Measurements from ENCODE around the gene DGUOK.
"Not testable (repeated sequence)": the region's sequence is repeated elsewhere in the genome, so short reads cannot be mapped to it uniquely, and the experiment has no call there.

DGUOK gene

GRCh38 chr2:73931531-73932500 lies 5.1 kb downstream of the DGUOK start:
- H3K9ac ChIP-seq (ENCODE audit: low read length) = no peak overlapping the region
- H3K4me1 ChIP-seq (ENCODE audit: control insufficient read depth, insufficient read depth, low read length) = no peaks in the 10 kb centered on the region
- H3K36me3 ChIP-seq (ENCODE audit: control insufficient read depth, insufficient read depth, low read length) = peaks cover 3% of the 10 kb centered on the region
- no peak overlapping the region for H3K27ac ChIP-seq (ENCODE audit: low read depth, low read length)
- H3K27me3 ChIP-seq (ENCODE audit: control insufficient read depth, insufficient read depth, low read length) = no peaks in the 10 kb centered on the region
- no peak overlapping the region for H3K4me3 ChIP-seq (ENCODE audit: low read length)

DNA sequence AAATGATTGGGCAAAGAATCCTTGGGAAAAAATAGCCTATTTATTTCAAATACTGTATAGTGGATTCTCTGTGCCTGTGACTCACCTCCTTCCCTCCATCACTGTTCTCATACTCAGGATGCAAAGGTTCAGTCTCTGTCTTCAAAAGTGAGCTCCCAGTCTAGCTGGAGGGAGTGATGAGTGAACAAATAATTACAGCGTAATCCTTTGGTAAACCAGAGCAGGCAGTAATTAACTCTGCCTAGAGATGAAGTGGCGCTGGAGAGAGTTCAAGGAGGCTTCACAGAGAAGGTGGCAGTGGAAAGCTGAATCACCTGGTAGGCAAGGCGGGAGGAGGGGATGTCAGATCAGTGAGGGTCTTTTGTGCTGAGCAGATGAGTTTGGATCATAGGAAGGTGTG lies 6.5 kb downstream of the DGUOK start:
- no peak overlapping the region for H3K9ac ChIP-seq (ENCODE audit: low read length)
- H3K4me1 ChIP-seq (ENCODE audit: control insufficient read depth, insufficient read depth, low read length) = no peaks in the 10 kb centered on the region

GRCh38 chr2:73935641-73936040 lies 9.0 kb downstream of the DGUOK start:
- H3K4me1 ChIP-seq (ENCODE audit: control insufficient read depth, insufficient read depth, low read length) = no peaks in the 10 kb centered on the region
- no peak overlapping the region for H3K9ac ChIP-seq (ENCODE audit: low read length)

More for the DNA sequence above, 6.5 kb downstream of the DGUOK start:
- Histone ChIP-seq H3K4me3 (ENCODE audit: low read length) (no peak overlapping the region), H3K27me3 (ENCODE audit: control insufficient read depth, insufficient read depth, low read length) (no peaks in the 10 kb centered on the region), H3K27ac (ENCODE audit: low read depth, low read length) (no peak overlapping the region), H3K36me3 (ENCODE audit: control insufficient read depth, insufficient read depth, low read length) (peaks cover 9% of the 10 kb centered on the region)

DNA sequence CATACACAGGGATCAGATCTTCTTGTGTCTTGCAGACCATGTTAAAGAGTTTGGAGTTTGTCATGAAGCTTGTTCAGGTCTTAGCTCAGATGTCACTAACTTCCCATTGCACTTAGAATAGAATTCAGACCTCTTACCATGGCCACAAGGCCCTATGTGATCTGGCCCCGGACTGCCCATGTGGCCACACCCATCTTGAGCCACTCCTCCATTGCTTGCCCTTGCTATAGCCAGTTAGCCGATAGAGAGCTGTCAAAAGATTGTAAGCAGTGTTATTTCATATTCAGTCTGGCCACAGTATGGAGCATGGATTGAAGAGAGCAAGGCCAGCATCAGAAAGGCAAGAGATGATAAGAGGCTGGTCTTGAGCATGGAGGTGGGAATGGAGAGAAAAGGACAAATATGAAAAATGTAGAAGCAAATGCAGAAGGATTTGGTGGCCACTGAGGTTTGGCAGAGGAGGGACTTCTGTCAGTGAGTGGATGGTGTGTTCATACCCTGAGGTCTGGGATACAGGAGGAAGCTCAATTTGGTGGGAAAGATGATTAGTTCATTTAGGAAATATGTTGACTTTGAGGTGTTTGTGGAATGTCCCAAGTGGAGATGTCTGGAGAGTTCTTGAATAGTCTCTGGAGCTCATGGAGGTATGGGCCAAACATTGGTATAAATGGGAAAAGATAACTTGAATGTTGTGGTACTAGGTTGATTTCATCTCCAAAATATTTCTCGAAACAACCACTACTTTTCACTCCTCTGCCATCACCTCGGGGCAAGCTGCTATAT lies 10.6 kb downstream of the DGUOK start:
- Histone ChIP-seq H3K36me3 (ENCODE audit: control insufficient read depth, insufficient read depth, low read length) (peaks cover 11% of the 10 kb centered on the region), H3K27me3 (ENCODE audit: control insufficient read depth, insufficient read depth, low read length) (no peaks in the 10 kb centered on the region), H3K27ac (ENCODE audit: low read depth, low read length) (no peak overlapping the region), H3K4me3 (ENCODE audit: low read length) (no peak overlapping the region), H3K4me1 (ENCODE audit: control insufficient read depth, insufficient read depth, low read length) (no peaks in the 10 kb centered on the region), H3K9ac (ENCODE audit: low read length) (no peak overlapping the region)

More at GRCh38 chr2:73935641-73936040, 9.0 kb downstream of the DGUOK start:
- Histone ChIP-seq H3K27me3 (ENCODE audit: control insufficient read depth, insufficient read depth, low read length) (no peaks in the 10 kb centered on the region), H3K36me3 (ENCODE audit: control insufficient read depth, insufficient read depth, low read length) (peaks cover 11% of the 10 kb centered on the region), H3K4me3 (ENCODE audit: low read length) (no peak overlapping the region), H3K27ac (ENCODE audit: low read depth, low read length) (no peak overlapping the region)

- Histone ChIP-seq H3K4me1 (ENCODE audit: control insufficient read depth, insufficient read depth, low read length) (no peaks in the 10 kb centered on the region), H3K9ac (ENCODE audit: low read length) (no peak overlapping the region), H3K4me3 (ENCODE audit: low read length) (no peak overlapping the region), H3K27ac (ENCODE audit: low read depth, low read length) (no peak overlapping the region), H3K27me3 (ENCODE audit: control insufficient read depth, insufficient read depth, low read length) (no peaks in the 10 kb centered on the region), H3K36me3 (ENCODE audit: control insufficient read depth, insufficient read depth, low read length) (peaks cover 11% of the 10 kb centered on the region)
Measured at GRCh38 chr2:73937899-73938298, 11.2 kb downstream of the DGUOK start.

- Histone ChIP-seq H3K4me3 (ENCODE audit: low read length) (no peak overlapping the region), H3K4me1 (ENCODE audit: control insufficient read depth, insufficient read depth, low read length) (no peaks in the 10 kb centered on the region), H3K27me3 (ENCODE audit: control insufficient read depth, insufficient read depth, low read length) (no peaks in the 10 kb centered on the region), H3K9ac (ENCODE audit: low read length) (no peak overlapping the region), H3K36me3 (ENCODE audit: control insufficient read depth, insufficient read depth, low read length) (peaks cover 11% of the 10 kb centered on the region), H3K27ac (ENCODE audit: low read depth, low read length) (no peak overlapping the region)
Measured at GRCh38 chr2:73938718-73939352, 12.2 kb downstream of the DGUOK start.

DNA sequence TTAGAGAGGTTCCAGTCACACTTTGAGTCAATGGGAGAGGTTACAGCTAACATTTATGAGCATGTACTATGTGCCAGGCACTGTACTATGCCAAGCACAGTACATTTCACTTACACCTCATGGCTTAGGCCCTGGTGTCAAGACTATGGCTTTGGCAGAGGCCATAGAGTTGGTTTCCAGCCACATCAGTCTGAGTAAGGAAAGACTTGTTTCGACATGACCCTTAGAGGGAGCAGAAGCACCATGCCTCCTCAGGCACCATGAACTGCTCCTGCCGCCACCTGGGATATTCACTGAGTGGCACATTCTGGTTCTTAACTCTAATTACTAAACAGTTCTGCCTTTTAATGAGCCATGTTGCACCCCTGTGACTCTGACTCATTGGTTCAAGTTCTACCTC lies 12.7 kb downstream of the DGUOK start:
- H3K36me3 ChIP-seq (ENCODE audit: control insufficient read depth, insufficient read depth, low read length) = peaks cover 11% of the 10 kb centered on the region
- no peak overlapping the region for H3K27ac ChIP-seq (ENCODE audit: low read depth, low read length)
- H3K27me3 ChIP-seq (ENCODE audit: control insufficient read depth, insufficient read depth, low read length) = no peaks in the 10 kb centered on the region
- H3K4me3 ChIP-seq (ENCODE audit: low read length) = no peak overlapping the region
- no peaks in the 10 kb centered on the region for H3K4me1 ChIP-seq (ENCODE audit: control insufficient read depth, insufficient read depth, low read length)
- H3K9ac ChIP-seq (ENCODE audit: low read length) = no peak overlapping the region

DNA sequence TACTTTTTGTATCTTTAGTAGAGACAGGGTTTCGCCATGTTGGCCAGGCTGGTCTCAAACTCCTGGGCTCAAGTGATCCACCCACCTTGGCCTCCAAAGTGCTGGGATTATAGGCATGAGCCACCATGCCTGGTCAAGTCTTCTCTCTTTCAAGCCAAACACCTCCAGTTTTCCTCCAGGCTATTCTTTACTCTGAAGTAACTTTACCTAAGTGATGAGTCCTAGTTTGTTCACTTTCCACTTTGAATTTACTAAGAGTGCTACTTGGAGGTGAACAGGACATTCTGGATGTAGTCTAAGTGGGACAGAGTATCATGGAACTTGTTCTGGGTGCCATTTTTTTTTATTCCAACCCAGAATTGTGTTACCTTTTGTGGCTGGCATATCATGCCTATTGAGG lies 13.4 kb downstream of the DGUOK start:
- not testable (repeated sequence) for H3K4me3 ChIP-seq (ENCODE audit: low read length); H3K9ac ChIP-seq (ENCODE audit: low read length); H3K4me1 ChIP-seq (ENCODE audit: control insufficient read depth, insufficient read depth, low read length); H3K27ac ChIP-seq (ENCODE audit: low read depth, low read length); H3K27me3 ChIP-seq (ENCODE audit: control insufficient read depth, insufficient read depth, low read length)
- H3K36me3 ChIP-seq (ENCODE audit: control insufficient read depth, insufficient read depth, low read length) = peaks cover 11% of the 10 kb centered on the region

DNA sequence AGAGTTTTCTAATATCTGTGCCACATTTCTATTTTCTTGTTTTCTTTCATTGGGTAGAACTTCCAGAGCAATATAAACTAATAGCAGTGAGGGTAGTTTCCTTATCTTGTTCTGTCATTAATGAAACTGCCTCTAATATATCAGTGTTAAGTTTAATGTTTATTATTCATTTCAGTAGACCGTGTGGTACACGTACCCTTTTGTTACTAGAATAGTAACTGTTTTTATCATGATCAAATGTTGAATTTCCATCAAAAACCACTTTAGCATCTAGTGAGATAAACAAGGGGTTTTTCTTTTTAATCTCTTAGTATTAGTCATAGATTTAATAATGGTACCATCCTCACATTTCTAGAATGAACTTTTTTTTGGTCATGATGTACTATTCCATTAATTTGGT lies 16.0 kb downstream of the DGUOK start:
- Histone ChIP-seq H3K4me3 (ENCODE audit: low read length) (no peak overlapping the region), H3K4me1 (ENCODE audit: control insufficient read depth, insufficient read depth, low read length) (no peaks in the 10 kb centered on the region), H3K27ac (ENCODE audit: low read depth, low read length) (no peak overlapping the region), H3K27me3 (ENCODE audit: control insufficient read depth, insufficient read depth, low read length) (no peaks in the 10 kb centered on the region), H3K9ac (ENCODE audit: low read length) (no peak overlapping the region), H3K36me3 (ENCODE audit: control insufficient read depth, insufficient read depth, low read length) (peaks cover 6% of the 10 kb centered on the region)

DNA sequence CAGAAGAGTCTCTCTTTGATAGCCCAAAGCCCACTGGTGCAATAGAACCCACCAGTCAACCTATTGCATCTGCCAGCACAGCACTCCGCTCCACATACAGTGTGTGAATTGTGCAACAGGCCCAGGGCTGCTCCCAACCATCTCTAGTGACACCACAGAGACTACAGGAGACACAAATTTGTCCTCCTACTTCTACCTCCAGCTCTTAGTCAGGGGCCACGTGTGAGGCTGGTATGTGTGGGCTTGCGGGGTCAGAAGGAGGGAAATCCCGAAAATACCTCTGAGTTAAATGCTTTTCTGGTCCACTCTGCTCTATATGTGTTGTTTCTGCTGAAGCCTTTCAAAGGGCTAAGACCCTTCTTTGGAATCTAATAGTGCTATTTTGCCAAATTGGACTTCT lies 18.0 kb downstream of the DGUOK start:
- peaks cover 12% of the 10 kb centered on the region for H3K36me3 ChIP-seq (ENCODE audit: control insufficient read depth, insufficient read depth, low read length)
- no peak overlapping the region for H3K27ac ChIP-seq (ENCODE audit: low read depth, low read length)
- H3K27me3 ChIP-seq (ENCODE audit: control insufficient read depth, insufficient read depth, low read length) = no peaks in the 10 kb centered on the region
- H3K9ac ChIP-seq (ENCODE audit: low read length) = no peak overlapping the region
- H3K4me1 ChIP-seq (ENCODE audit: control insufficient read depth, insufficient read depth, low read length) = no peaks in the 10 kb centered on the region
- no peak overlapping the region for H3K4me3 ChIP-seq (ENCODE audit: low read length)

GRCh38 chr2:73946215-73946614 lies 19.5 kb downstream of the DGUOK start:
- no peak overlapping the region for H3K27ac ChIP-seq (ENCODE audit: low read depth, low read length)
- H3K36me3 ChIP-seq (ENCODE audit: control insufficient read depth, insufficient read depth, low read length) = peaks cover 23% of the 10 kb centered on the region
- no peaks in the 10 kb centered on the region for H3K27me3 ChIP-seq (ENCODE audit: control insufficient read depth, insufficient read depth, low read length)

DNA sequence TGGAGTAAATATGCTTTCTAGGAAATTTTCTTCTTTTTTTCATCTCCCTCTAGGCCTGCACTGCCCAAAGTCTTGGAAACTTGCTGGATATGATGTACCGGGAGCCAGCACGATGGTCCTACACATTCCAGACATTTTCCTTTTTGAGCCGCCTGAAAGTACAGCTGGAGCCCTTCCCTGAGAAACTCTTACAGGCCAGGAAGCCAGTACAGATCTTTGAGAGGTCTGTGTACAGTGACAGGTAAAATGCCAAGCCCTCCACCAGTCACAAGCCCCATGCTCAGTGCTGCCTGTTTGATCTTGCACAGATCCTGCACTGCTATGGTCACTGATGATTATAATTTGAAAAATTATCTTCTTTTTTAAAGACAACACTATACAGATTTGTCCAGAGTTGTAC lies 20.0 kb downstream of the DGUOK start:
- Histone ChIP-seq H3K4me3 (ENCODE audit: low read length) (no peak overlapping the region), H3K36me3 (ENCODE audit: control insufficient read depth, insufficient read depth, low read length) (peaks cover 27% of the 10 kb centered on the region)

More at GRCh38 chr2:73946215-73946614, 19.5 kb downstream of the DGUOK start:
- no peaks in the 10 kb centered on the region for H3K4me1 ChIP-seq (ENCODE audit: control insufficient read depth, insufficient read depth, low read length)
- no peak overlapping the region for H3K4me3 ChIP-seq (ENCODE audit: low read length)
- no peak overlapping the region for H3K9ac ChIP-seq (ENCODE audit: low read length)

More for the DNA sequence above, 20.0 kb downstream of the DGUOK start:
- no peaks in the 10 kb centered on the region for H3K27me3 ChIP-seq (ENCODE audit: control insufficient read depth, insufficient read depth, low read length)
- H3K4me1 ChIP-seq (ENCODE audit: control insufficient read depth, insufficient read depth, low read length) = no peaks in the 10 kb centered on the region
- H3K9ac ChIP-seq (ENCODE audit: low read length) = no peak overlapping the region
- H3K27ac ChIP-seq (ENCODE audit: low read depth, low read length) = no peak overlapping the region

Data from rectal smooth muscle tissue (tissue), 1 donor.